VCaP (cell line): ENCODE data around the gene ITPR2.

Experiments
- H3K27ac ChIP-seq: fragments of 450-650 bp; 2 replicates; pipeline ENCODE4 v1.5.1; 2017
- CTCF ChIP-seq: fragments of 450-650 bp; conservative IDR thresholded peaks from 2 replicates; pipeline ENCODE4 v1.5.1; 2017; ENCODE audit warnings: mild to moderate bottlenecking, moderate library complexity

ITPR2 gene

GRCh38 chr12:26566186-26566585 lies 266.8 kb downstream of the ITPR2 start:
- H3K27ac ChIP-seq, result no peak overlapping the region
- TF ChIP-seq CTCF, result no peak

DNA sequence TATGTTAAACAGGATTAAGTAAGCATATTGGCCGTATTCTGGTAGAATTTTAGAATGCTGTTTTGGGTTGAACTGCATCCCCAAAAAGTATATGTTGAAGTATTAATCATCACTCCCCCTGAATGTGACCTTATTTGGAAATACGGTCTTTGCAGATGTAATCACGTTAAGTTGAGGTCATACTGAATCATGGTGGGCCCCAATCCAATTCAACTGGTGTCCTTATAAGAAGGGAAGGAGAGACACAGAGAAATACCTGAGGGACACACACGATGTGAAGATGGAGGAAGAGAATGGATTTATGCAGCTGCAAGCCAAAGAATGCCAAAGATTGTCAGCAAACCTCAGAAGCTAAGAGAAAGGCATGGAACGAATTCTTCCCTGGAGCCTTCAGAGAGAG lies 268.6 kb downstream of the ITPR2 start:
- no peak overlapping the region for H3K27ac ChIP-seq
- no peak for TF ChIP-seq CTCF

- TF ChIP-seq CTCF, result no peak
- H3K27ac ChIP-seq, result no peak overlapping the region
These were observed 269.4 kb downstream of the ITPR2 start for GRCh38 chr12:26563552-26563951.

GRCh38 chr12:26557326-26557725 lies 275.7 kb downstream of the ITPR2 start:
- H3K27ac ChIP-seq, result no peak overlapping the region
- no peak for TF ChIP-seq CTCF

DNA sequence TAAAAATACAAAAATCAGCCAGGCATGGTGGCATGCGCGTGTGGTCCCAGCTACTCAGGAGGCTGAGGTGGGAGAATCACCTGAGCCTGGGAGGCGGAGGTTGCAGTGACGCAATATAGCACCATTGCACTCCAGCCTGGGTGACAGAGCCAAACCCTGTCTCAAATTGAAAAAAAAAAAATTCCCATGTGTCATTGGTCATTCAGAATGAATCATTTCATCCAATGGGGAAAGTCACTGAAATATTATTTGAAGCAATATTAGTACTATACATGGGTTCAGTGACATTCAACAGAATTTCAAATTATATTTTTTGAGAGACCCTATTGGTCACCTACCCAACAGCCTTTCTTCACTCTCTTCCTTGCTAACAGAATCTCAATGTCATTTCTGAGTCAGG lies 276.1 kb downstream of the ITPR2 start:
- no peak for TF ChIP-seq CTCF
- no peak overlapping the region for H3K27ac ChIP-seq

GRCh38 chr12:26555139-26555538 lies 277.9 kb downstream of the ITPR2 start:
- no peak for TF ChIP-seq CTCF
- H3K27ac ChIP-seq, result no peak overlapping the region

DNA sequence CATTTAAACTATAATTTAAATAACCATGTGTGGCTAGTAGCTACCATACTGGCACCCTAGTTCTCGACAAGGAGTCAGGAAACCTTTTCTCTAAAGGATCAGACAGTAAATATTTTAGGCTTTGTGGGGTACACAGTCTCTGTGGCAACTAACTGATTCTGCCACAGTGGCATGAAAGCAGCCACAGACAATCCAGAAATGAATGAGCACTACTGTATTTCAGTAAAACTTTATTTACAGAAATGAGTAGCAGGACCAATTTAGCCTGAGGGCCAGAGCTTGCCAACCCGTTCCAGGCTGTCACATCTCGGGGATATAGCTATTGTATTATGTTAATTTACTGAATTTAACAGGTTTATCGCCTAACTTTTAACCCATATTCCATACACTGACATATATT lies 278.7 kb downstream of the ITPR2 start:
- no peak for TF ChIP-seq CTCF
- no peak overlapping the region for H3K27ac ChIP-seq

DNA sequence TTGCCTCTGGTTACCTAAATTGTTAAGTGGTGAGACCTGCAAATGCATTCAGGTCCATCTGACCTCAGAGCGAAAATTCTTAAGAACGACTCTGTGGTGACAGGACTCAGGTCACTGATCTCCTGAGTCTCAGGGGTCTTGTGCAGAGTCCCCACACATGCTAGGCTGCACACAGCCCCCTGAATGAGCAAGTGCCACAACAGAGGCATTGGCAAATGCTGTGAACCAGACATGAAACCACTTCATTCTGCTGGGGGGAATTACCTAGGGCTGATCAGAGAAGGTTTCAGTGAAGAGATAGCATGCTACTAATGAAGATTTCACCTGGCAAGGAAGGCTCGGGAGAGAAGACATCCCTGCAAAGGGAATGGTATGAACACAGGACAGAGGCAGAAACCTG lies 281.6 kb downstream of the ITPR2 start:
- H3K27ac ChIP-seq, result no peak overlapping the region
- no peak for TF ChIP-seq CTCF
